RPMI8226 (cell line): ENCODE results near the gene GARS1.
"Not testable (repeated sequence)": the region's sequence is repeated elsewhere in the genome, so short reads cannot be mapped to it uniquely, and the experiment has no call there.

Experiments used
- DNase-seq: peaks from one replicate; pipeline ENCODE4 v3.0.0-alpha.2; 2015

GARS1 gene, protein sequence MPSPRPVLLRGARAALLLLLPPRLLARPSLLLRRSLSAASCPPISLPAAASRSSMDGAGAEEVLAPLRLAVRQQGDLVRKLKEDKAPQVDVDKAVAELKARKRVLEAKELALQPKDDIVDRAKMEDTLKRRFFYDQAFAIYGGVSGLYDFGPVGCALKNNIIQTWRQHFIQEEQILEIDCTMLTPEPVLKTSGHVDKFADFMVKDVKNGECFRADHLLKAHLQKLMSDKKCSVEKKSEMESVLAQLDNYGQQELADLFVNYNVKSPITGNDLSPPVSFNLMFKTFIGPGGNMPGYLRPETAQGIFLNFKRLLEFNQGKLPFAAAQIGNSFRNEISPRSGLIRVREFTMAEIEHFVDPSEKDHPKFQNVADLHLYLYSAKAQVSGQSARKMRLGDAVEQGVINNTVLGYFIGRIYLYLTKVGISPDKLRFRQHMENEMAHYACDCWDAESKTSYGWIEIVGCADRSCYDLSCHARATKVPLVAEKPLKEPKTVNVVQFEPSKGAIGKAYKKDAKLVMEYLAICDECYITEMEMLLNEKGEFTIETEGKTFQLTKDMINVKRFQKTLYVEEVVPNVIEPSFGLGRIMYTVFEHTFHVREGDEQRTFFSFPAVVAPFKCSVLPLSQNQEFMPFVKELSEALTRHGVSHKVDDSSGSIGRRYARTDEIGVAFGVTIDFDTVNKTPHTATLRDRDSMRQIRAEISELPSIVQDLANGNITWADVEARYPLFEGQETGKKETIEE

GRCh38 chr7:30594540-30595435 is at the start of gene GARS1:
Gene GARS1 (plus strand): TSS chr7:30594878. CDS start chr7:30594922, 44 bp downstream.
- DNase-seq, result peak; percentile 96

- no peak for DNase-seq
Observed at GRCh38 chr7:30545791-30546555, 48.7 kb upstream of the GARS1 start.

DNA sequence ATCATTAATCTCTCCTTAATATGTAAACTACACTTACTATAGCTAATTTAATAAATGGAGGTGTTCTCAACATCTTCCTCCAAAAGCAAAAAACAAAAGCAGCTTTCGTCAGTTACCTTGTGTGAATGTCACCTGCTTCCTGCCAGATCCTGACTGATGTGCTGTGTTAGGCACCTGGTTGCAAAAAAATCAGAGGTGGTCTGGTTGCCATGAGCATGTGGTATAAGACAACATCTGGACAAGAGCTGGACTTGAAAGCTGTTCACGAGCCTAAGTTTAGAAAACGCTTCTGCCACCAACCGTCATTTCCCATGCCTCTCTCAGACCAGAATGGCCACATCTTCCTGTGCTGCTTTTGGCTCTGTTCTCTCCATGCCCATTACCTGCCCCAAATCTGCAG is 48.1 kb upstream of the GARS1 start:
- DNase-seq, result no peak

DNA sequence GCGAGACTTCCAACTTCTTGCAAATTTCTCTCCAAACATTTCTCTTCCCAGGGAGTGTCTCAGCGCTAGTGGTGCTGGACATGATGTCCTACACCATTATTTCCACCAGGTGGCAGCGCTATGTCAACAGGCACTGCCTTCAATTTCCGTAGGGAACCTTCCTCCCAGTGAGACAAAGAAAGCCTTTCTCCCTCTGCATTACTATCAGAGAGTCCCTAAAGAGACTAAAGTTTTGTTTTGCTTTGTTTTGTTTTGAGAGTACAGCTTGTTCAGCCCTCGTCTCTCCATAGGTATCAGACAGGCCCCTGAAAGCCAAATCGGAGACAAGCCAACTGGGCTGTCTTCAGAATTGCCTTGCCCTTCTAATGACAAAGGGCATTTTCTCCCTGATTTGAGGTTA is 45.8 kb upstream of the GARS1 start:
- peak; percentile 60 for DNase-seq

GRCh38 chr7:30549931-30550493 is 44.7 kb upstream of the GARS1 start:
- no peak for DNase-seq

GRCh38 chr7:30552330-30552729 is 42.3 kb upstream of the GARS1 start:
- no peak for DNase-seq

GRCh38 chr7:30553141-30553540 is 41.5 kb upstream of the GARS1 start:
- no peak for DNase-seq

DNA sequence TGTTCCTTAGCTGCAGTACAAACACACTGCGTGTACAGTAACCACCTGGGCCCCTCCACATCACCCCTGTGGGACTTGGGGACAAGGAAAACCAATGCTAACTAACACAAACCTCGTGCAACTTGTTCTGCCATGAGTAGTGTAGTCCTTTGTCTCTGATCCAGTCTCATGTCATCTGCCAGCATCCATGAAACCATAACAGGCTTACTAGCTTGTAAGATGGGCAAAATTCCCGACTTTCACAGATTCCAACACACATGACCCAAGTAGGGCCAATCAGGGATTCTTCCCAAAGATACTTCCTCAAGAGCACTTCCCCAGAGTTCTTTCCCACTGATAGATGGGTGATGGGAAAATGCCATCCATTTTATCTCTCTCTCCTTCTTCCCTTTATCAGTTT is 41.1 kb upstream of the GARS1 start:
- no peak for DNase-seq

GRCh38 chr7:30555525-30555924 is 39.2 kb upstream of the GARS1 start:
- no peak for DNase-seq

GRCh38 chr7:30556840-30557239 is 37.8 kb upstream of the GARS1 start:
- DNase-seq, result peak; percentile 13

DNA sequence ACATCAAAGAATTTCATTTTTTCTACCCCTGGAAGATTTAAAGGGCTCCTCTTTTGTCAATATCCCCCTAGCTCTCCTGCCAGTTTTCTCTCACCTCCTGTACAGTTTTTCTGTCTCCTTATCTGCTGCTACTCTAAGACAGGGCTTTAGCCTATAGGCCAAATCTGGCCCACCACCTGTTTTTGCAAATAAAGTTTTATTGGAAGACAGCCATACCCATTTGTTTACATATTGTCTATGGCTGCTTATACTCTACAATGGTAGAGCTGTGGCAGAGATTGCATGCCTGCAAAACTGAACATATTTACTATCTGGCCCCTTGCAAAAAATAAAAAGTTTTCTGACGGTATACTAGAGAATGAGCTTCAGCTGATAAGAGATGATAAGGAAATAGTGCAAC is 37.4 kb upstream of the GARS1 start:
- no peak for DNase-seq

- no peak for DNase-seq
Observed at GRCh38 chr7:30559611-30560010, 35.1 kb upstream of the GARS1 start.

GRCh38 chr7:30561389-30561788 is 33.3 kb upstream of the GARS1 start:
- no peak for DNase-seq

DNA sequence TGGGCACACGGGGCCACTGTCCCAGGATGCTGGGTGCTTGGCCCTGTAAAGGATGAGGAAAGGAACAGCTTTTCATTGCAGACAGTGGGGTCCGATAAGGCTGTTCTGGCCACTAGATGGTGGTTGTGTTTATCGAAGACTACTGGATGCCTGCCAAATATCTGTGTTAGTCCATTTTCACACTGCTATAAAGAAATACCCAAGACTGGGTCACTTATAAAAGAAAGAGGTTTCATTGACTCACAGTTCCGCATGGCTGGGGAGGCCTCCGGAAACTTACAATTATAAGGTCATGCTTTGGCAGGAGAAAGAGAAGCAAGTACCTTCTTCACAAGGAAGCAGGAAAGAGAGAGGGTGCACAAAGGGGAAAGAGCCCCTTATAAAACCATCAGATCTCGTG is 32.2 kb upstream of the GARS1 start:
- no peak for DNase-seq

DNA sequence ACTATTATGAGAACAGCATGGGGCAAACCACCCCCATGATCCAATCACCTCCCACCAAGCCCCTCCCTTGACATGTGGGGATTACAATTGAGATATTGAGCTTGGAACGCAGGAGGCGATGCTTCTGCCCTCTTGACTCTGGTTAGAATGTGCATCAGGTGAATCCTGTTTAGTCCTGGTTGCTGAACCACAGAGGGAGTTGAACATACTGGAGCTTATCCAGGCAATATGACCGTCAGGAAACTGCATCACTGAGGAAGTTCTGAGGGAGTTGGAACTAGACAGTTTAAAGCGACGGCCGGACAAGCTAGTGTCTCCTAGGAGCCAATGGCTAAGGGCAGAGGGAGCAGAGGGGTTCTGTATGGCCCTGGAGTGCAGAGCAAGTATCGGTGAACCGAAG is 31.8 kb upstream of the GARS1 start:
- DNase-seq, result no peak

GRCh38 chr7:30563326-30563942 is 31.2 kb upstream of the GARS1 start:
- DNase-seq, result no peak

- peak; percentile 82 for DNase-seq
Observed at GRCh38 chr7:30564243-30564892, 30.3 kb upstream of the GARS1 start.

- DNase-seq, result no peak
Observed at GRCh38 chr7:30566596-30566995, 28.1 kb upstream of the GARS1 start.

DNA sequence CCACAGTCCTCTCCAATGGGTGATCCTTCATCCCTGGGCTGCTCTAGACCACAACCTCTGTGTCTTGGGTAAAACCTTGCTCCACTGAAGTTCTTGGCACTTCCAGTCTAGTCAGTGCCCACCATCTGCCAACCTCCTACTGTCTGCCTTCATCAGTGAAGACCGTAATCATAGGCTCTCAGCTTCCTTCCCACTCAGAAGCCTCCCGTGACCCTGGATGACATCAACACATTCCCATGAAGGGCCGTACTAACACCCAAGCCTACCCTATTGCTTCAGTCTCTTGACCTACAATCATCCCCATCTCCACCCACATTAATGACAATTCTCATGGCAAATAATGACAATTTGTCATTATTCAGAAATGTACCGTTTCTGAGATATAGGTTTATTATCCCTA is 27.6 kb upstream of the GARS1 start:
- no peak for DNase-seq

GRCh38 chr7:30570238-30570637 is 24.4 kb upstream of the GARS1 start:
- not testable (repeated sequence) for DNase-seq

GRCh38 chr7:30572212-30572841 is 22.4 kb upstream of the GARS1 start:
- DNase-seq, result no peak
